CD8-positive, alpha-beta memory T cell (primary cell): ENCODE data around the gene GNA14. TPM values are rescaled to one million over a fixed set of nuclear protein-coding genes. Genes with fewer than 3 reads are reported as not detected.
"Not testable (repeated sequence)": the region's sequence is repeated elsewhere in the genome, so short reads cannot be mapped to it uniquely, and the experiment has no call there.

Experiments used
- CTCF ChIA-PET: fragments of 350-600 bp; sonication (Branson Sonifier 250); formaldehyde crosslinking; loops from one replicate; lab custom pipeline; 2021; ENCODE audit warnings: antibody characterized with exemption; lab: Charles Lee
- POLR2A ChIA-PET: fragments of 350-600 bp; sonication (Branson Sonifier 250); formaldehyde crosslinking; loops from one replicate; lab custom pipeline; 2021; ENCODE audit warnings: antibody characterized with exemption; lab: Charles Lee
- DNase-seq, 5 donors: peaks; one replicate each; pipeline versions ENCODE4 v3.0.0 to v3.0.0-alpha.2; 2020 to 2022; ENCODE audit warnings: mixed read lengths in 1 of 5
- H3K27ac ChIP-seq: one replicate; pipeline ENCODE4 v1.7.0; 2013; ENCODE audit warnings: low read depth, mild to moderate bottlenecking, low read length, moderate library complexity
- H3K27me3 ChIP-seq: 2 replicates; pipeline ENCODE4 v1.7.0; 2013; ENCODE audit warnings: low read length, mild to moderate bottlenecking; ENCODE audit not compliant: insufficient read depth, poor library complexity, severe bottlenecking
- H3K36me3 ChIP-seq: 2 replicates; pipeline ENCODE4 v1.7.0; 2013; ENCODE audit warnings: mild to moderate bottlenecking, low read length, moderate library complexity; ENCODE audit not compliant: insufficient read depth
- H3K4me1 ChIP-seq: 2 replicates; pipeline ENCODE4 v1.7.0; 2013; ENCODE audit warnings: mild to moderate bottlenecking, low read length, moderate library complexity; ENCODE audit not compliant: insufficient read depth
- H3K4me3 ChIP-seq: 2 replicates; pipeline ENCODE4 v1.7.0; 2013; ENCODE audit warnings: mild to moderate bottlenecking, low read length
- H3K9me3 ChIP-seq: 2 replicates; pipeline ENCODE4 v1.7.0; 2013; ENCODE audit warnings: mild to moderate bottlenecking, low read length
- H3K27ac Mint-ChIP-seq, 8 donors: one replicate each; pipeline ENCODE4 v1.8.0; 2020 to 2021; ENCODE audit warnings: mixed read lengths in 8 of 8, mild to moderate bottlenecking in 6 of 8, inconsistent platforms in 3 of 8, moderate library complexity in 3 of 8
- H3K27me3 Mint-ChIP-seq, 2 donors: one replicate each; pipeline ENCODE4 v1.8.0; 2020 to 2021; ENCODE audit warnings: mixed read lengths in 2 of 2, mild to moderate bottlenecking in 1 of 2, moderate library complexity in 1 of 2
- H3K36me3 Mint-ChIP-seq, 3 donors: one replicate each; pipeline ENCODE4 v1.8.0; 2020 to 2021; ENCODE audit warnings: mixed read lengths in 3 of 3, inconsistent platforms in 1 of 3, mild to moderate bottlenecking in 1 of 3
- H3K4me1 Mint-ChIP-seq, 3 donors: one replicate each; pipeline ENCODE4 v1.8.0; 2020 to 2021; ENCODE audit warnings: mixed read lengths in 3 of 3, inconsistent platforms in 1 of 3, mild to moderate bottlenecking in 1 of 3
- H3K4me3 Mint-ChIP-seq, 7 donors: one replicate each; pipeline ENCODE4 v1.8.0; 2020 to 2021; ENCODE audit warnings: mixed read lengths in 7 of 7, mild to moderate bottlenecking in 6 of 7, moderate library complexity in 4 of 7, inconsistent platforms in 2 of 7
- H3K9me3 Mint-ChIP-seq, 5 donors: one replicate each; pipeline ENCODE4 v1.8.0; 2020 to 2022; ENCODE audit warnings: mixed read lengths in 5 of 5, mild to moderate bottlenecking in 3 of 5, moderate library complexity in 2 of 5, inconsistent platforms in 1 of 5
- polyA plus RNA-seq: library from polyadenylated mRNA; unstranded; fragments of 300-500 nt; fragmentation: Illumina TruSeq; gene quantifications from one replicate; pipeline ENCODE4 v1.2.3, GENCODE V29; 2021
- total RNA-seq, 2 experiments: library from RNA; stranded (reverse); gene quantifications; one replicate each; pipeline ENCODE4 v1.2.3, GENCODE V29; 2021

GNA14 gene
- total and polyA plus RNA-seq, 3 experiments from 2014 or later = not detected

- DNase-seq = no peak
- H3K27ac Mint-ChIP-seq = no peak overlapping the region
- no peak overlapping the region for H3K4me3 Mint-ChIP-seq
- no peak overlapping the region for H3K4me3 ChIP-seq
- H3K27ac ChIP-seq = no peak overlapping the region
- no peaks in the 10 kb centered on the region for H3K36me3 ChIP-seq
- peaks cover 0 to 2% (median 0%) of the 10 kb centered on the region in 5 donors for H3K9me3 Mint-ChIP-seq
- no peaks in the 10 kb centered on the region for H3K4me1 Mint-ChIP-seq
- H3K9me3 ChIP-seq = no peaks in the 10 kb centered on the region
- POLR2A ChIA-PET = no interaction called here
- peaks cover 0 to under 1% of the 10 kb centered on the region in 2 donors for H3K27me3 Mint-ChIP-seq
- CTCF ChIA-PET = interaction anchor here (0.8 to 1.7 kb wide), 3 partner anchors 10 to 12 kb away, joined by 3 to 5 read pairs (median 4); no protein-coding TSS in a partner anchor
- no peaks in the 10 kb centered on the region for H3K27me3 ChIP-seq
- no peaks in the 10 kb centered on the region for H3K4me1 ChIP-seq
- H3K36me3 Mint-ChIP-seq = peaks cover 0 to 5% (median 0%) of the 10 kb centered on the region in 3 donors
Measured at GRCh38 chr9:77423841-77424240, 224.3 kb downstream of the GNA14 start.

GRCh38 chr9:77422969-77423368, 225.2 kb downstream of the GNA14 start:
- Histone ChIP-seq H3K4me1 (no peaks in the 10 kb centered on the region), H3K27ac (no peak overlapping the region), H3K9me3 (no peaks in the 10 kb centered on the region), H3K36me3 (no peaks in the 10 kb centered on the region), H3K27me3 (no peaks in the 10 kb centered on the region), H3K4me3 (no peak overlapping the region)
- peaks cover 0 to 5% (median 0%) of the 10 kb centered on the region in 3 donors for H3K36me3 Mint-ChIP-seq
- POLR2A ChIA-PET = no interaction called here
- no peak overlapping the region for H3K4me3 Mint-ChIP-seq
- H3K9me3 Mint-ChIP-seq = peaks cover 0 to 2% (median 0%) of the 10 kb centered on the region in 5 donors
- CTCF ChIA-PET = interaction anchor here (0.8 to 1.3 kb wide), 2 partner anchors 11 kb away, joined by 3 to 4 read pairs; no protein-coding TSS in a partner anchor
- no peak for DNase-seq
- no peaks in the 10 kb centered on the region for H3K4me1 Mint-ChIP-seq
- H3K27me3 Mint-ChIP-seq = no peaks in the 10 kb centered on the region
- no peak overlapping the region for H3K27ac Mint-ChIP-seq

- no peak overlapping the region for H3K27ac Mint-ChIP-seq
- no peaks in the 10 kb centered on the region for H3K27me3 Mint-ChIP-seq
- no peak overlapping the region for H3K4me3 ChIP-seq
- H3K27ac ChIP-seq = no peak overlapping the region
- H3K9me3 Mint-ChIP-seq = peaks cover 0 to 2% (median 0%) of the 10 kb centered on the region in 5 donors
- H3K4me3 Mint-ChIP-seq = no peak overlapping the region
- ChIA-PET POLR2A (no interaction called here), CTCF (no interaction called here)
- no peaks in the 10 kb centered on the region for H3K36me3 ChIP-seq
- H3K4me1 ChIP-seq = no peaks in the 10 kb centered on the region
- H3K27me3 ChIP-seq = no peaks in the 10 kb centered on the region
- peaks cover 0 to 8% (median 0%) of the 10 kb centered on the region in 3 donors for H3K36me3 Mint-ChIP-seq
- no peaks in the 10 kb centered on the region for H3K9me3 ChIP-seq
- no peaks in the 10 kb centered on the region for H3K4me1 Mint-ChIP-seq
- no peak for DNase-seq
Measured at GRCh38 chr9:77421506-77422265, 226.4 kb downstream of the GNA14 start.

GRCh38 chr9:77420641-77421040, 227.5 kb downstream of the GNA14 start:
- no peaks in the 10 kb centered on the region for H3K4me1 Mint-ChIP-seq
- DNase-seq = no peak
- Histone ChIP-seq H3K27ac (no peak overlapping the region), H3K4me1 (no peaks in the 10 kb centered on the region), H3K27me3 (no peaks in the 10 kb centered on the region), H3K4me3 (no peak overlapping the region), H3K36me3 (no peaks in the 10 kb centered on the region), H3K9me3 (no peaks in the 10 kb centered on the region)
- no peaks in the 10 kb centered on the region for H3K27me3 Mint-ChIP-seq
- peaks cover 0 to 10% (median 0%) of the 10 kb centered on the region in 3 donors for H3K36me3 Mint-ChIP-seq
- peaks cover 0 to 2% (median 0%) of the 10 kb centered on the region in 5 donors for H3K9me3 Mint-ChIP-seq
- H3K4me3 Mint-ChIP-seq = no peak overlapping the region
- POLR2A ChIA-PET = no interaction called here
- no peak overlapping the region for H3K27ac Mint-ChIP-seq
- CTCF ChIA-PET = no interaction called here

GRCh38 chr9:77418226-77418625, 229.9 kb downstream of the GNA14 start:
- Mint-ChIP-seq H3K4me1 (no peaks in the 10 kb centered on the region), H3K27ac (peak overlapping the region in 1 of 8 donors; percentile 17), H3K27me3 (no peaks in the 10 kb centered on the region), H3K36me3 (peaks cover 0 to 13% (median 1%) of the 10 kb centered on the region in 3 donors), H3K9me3 (peaks cover 0 to 2% (median 0%) of the 10 kb centered on the region in 5 donors), H3K4me3 (no peak overlapping the region)
- no peak overlapping the region for H3K4me3 ChIP-seq
- H3K9me3 ChIP-seq = no peaks in the 10 kb centered on the region
- H3K36me3 ChIP-seq = no peaks in the 10 kb centered on the region
- no peaks in the 10 kb centered on the region for H3K27me3 ChIP-seq
- POLR2A ChIA-PET = no interaction called here
- H3K4me1 ChIP-seq = no peaks in the 10 kb centered on the region
- no peak overlapping the region for H3K27ac ChIP-seq
- CTCF ChIA-PET = interaction anchor here (1.0 kb wide), 1 partner anchor 15 kb away, joined by 3 read pairs; no protein-coding TSS in a partner anchor
- DNase-seq = no peak

- no peak for DNase-seq
- no peaks in the 10 kb centered on the region for H3K9me3 ChIP-seq
- Mint-ChIP-seq H3K9me3 (peaks cover 0 to 2% (median 0%) of the 10 kb centered on the region in 5 donors), H3K4me3 (no peak overlapping the region), H3K4me1 (no peaks in the 10 kb centered on the region), H3K27ac (no peak overlapping the region), H3K27me3 (no peaks in the 10 kb centered on the region), H3K36me3 (peaks cover 0 to 11% (median 1%) of the 10 kb centered on the region in 3 donors)
- ChIA-PET POLR2A (interaction anchor here (0.7 kb wide), 1 partner anchor 408 kb away, joined by 3 read pairs; no protein-coding TSS in a partner anchor), CTCF (interaction anchor here (1.0 kb wide), 1 partner anchor 16 kb away, joined by 3 read pairs; no protein-coding TSS in a partner anchor)
- H3K36me3 ChIP-seq = no peaks in the 10 kb centered on the region
- no peaks in the 10 kb centered on the region for H3K4me1 ChIP-seq
- no peak overlapping the region for H3K4me3 ChIP-seq
- no peak overlapping the region for H3K27ac ChIP-seq
- H3K27me3 ChIP-seq = no peaks in the 10 kb centered on the region
Measured at GRCh38 chr9:77417566-77417965, 230.6 kb downstream of the GNA14 start.

GRCh38 chr9:77408521-77408920, 239.6 kb downstream of the GNA14 start:
- H3K4me1 Mint-ChIP-seq, H3K9me3 ChIP-seq, DNase-seq, CTCF ChIA-PET, H3K36me3 ChIP-seq, H3K4me3 Mint-ChIP-seq, H3K27ac ChIP-seq, H3K9me3 Mint-ChIP-seq, H3K27me3 Mint-ChIP-seq, H3K4me3 ChIP-seq, H3K27me3 ChIP-seq, H3K4me1 ChIP-seq, POLR2A ChIA-PET: not testable (repeated sequence)
- Mint-ChIP-seq H3K27ac (peak overlapping the region in 1 of 8 donors; percentile 57), H3K36me3 (peaks cover 26 to 52% (median 44%) of the 10 kb centered on the region in 3 donors)

GRCh38 chr9:77403239-77403638, 244.9 kb downstream of the GNA14 start:
- no peaks in the 10 kb centered on the region for H3K36me3 ChIP-seq
- Mint-ChIP-seq H3K4me1 (no peaks in the 10 kb centered on the region), H3K36me3 (peaks cover 24 to 43% (median 42%) of the 10 kb centered on the region in 3 donors), H3K9me3 (peaks cover 0 to 2% (median 0%) of the 10 kb centered on the region in 5 donors), H3K27ac (no peak overlapping the region), H3K27me3 (no peaks in the 10 kb centered on the region), H3K4me3 (no peak overlapping the region)
- CTCF ChIA-PET = no interaction called here
- H3K9me3 ChIP-seq = no peaks in the 10 kb centered on the region
- no peak overlapping the region for H3K27ac ChIP-seq
- H3K4me1 ChIP-seq = no peaks in the 10 kb centered on the region
- DNase-seq = no peak
- POLR2A ChIA-PET = no interaction called here
- H3K27me3 ChIP-seq = no peaks in the 10 kb centered on the region
- no peak overlapping the region for H3K4me3 ChIP-seq
